Measurements from ENCODE around the gene ZMAT2.

GRCh38 chr5:140741967-140742366 lies 41.7 kb downstream of the ZMAT2 start:
- no peak for TF ChIP-seq CTCF (IDR thresholded peaks at IDR 0.05)
- TF ChIP-seq POLR2A (IDR thresholded peaks at IDR 0.05): no peak

Data from thyroid gland (tissue), 4 donors.